Activated CD4-positive, alpha-beta T cell treated with anti-CD3 and anti-CD28 coated beads for 48 hours (primary cell): ENCODE data around the gene CPVL.

Experiments used
- DNase-seq: peaks from one replicate; pipeline ENCODE4 v3.0.0-alpha.2; 2020

The CPVL gene

DNA sequence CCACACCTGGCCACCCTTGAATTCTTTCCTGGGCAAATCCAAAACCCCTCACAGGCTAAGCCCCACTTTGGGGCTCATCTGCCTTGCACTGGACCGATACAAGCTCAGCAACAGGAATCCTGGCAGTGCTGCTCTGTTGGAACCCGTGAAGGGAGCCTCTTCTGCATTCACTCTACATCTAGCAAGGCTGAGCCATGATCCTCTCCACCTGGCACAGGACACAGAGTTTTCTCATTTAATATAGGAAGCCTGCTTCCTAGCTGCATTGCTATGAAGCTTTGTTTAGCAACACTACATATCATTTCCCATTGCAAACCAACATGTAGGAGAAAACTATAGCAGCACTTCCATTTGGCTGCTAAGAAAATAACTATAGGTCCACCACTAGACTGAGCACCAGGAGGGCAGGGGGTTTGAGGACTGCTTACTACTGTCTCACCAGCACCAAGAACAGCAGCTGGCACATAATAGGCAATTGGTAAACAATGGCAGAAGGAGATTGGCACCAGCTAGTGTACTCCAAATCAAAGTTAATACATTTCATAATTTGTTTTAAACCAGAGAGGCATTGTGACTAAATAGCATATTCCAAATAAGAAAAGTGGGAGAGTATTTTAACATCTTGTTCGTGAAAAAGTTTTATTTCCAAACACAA, 56.1 kb downstream of the CPVL start:
- DNase-seq = no peak

DNA sequence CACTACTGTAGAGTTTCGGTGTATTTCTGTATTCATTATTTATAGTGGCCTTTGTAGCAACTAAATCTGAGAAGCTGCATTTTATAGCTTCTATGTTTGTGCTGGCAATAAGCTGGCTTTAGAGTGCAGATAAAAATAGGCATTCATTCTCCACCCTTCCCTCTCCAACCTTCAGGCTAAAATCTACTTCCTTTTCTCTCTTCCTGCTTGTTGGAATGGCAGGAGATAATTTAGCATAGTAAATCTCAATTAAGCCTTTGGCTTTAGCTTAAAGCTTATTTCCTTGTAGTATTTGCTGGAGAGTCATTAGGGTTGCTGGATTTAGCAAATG, 58.5 kb downstream of the CPVL start:
- no peak for DNase-seq

DNA sequence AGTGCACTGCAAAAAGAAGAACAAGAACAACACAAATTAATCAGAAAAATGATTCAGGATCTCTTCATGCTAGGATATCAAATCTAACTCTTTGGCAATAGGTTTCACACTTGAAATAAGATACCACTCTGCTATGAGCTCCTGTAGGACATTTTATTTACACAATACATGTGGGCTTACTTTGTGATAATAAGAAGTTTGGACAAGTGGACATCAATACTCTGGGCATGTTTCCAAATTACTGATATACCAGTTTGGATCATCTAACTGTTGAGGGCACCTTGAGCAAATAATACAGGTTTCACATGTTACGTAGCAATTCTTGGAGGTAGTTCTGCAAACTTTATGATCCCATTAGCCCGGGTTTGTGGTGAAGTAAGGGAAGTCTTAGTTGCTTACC, 59.8 kb downstream of the CPVL start:
- no peak for DNase-seq

DNA sequence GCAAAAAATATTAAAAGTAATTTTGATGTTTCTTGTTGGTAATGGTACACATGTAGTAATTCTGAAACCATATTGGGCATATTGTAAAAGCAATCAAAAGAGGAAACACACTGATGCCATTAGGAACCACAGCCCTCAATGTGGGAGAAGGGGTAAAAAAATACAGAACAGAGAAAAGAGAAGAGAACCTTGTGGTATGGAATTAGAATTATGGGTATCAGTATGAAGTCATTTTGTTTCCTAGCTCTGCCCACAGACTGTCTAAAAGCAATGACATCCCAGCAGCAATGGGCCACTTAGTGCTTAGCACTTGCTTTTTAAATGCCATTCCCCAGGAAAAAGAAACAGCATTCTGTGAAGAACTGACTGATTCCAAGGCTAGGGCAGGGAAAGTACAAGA, 61.5 kb downstream of the CPVL start:
- no peak for DNase-seq

DNA sequence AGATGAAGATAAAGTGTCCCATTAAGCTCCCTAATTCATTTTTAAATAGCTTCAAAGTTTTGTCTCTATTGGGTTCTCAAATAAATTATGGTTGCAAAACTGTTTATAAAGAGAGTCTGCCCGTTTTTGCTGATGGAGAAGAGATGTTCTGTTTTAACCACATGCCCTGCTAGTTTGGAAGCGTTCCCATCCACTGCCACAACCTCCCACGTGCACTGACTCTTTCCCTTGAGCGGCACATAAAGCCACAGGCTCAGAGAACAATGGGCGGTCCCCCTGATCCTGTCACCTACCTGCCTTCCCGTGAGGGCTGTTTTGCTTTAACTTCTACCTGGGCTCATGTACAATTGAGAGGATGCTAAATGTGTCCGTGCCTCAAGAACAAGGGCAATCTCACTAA, 65.5 kb downstream of the CPVL start:
- DNase-seq = no peak

DNA sequence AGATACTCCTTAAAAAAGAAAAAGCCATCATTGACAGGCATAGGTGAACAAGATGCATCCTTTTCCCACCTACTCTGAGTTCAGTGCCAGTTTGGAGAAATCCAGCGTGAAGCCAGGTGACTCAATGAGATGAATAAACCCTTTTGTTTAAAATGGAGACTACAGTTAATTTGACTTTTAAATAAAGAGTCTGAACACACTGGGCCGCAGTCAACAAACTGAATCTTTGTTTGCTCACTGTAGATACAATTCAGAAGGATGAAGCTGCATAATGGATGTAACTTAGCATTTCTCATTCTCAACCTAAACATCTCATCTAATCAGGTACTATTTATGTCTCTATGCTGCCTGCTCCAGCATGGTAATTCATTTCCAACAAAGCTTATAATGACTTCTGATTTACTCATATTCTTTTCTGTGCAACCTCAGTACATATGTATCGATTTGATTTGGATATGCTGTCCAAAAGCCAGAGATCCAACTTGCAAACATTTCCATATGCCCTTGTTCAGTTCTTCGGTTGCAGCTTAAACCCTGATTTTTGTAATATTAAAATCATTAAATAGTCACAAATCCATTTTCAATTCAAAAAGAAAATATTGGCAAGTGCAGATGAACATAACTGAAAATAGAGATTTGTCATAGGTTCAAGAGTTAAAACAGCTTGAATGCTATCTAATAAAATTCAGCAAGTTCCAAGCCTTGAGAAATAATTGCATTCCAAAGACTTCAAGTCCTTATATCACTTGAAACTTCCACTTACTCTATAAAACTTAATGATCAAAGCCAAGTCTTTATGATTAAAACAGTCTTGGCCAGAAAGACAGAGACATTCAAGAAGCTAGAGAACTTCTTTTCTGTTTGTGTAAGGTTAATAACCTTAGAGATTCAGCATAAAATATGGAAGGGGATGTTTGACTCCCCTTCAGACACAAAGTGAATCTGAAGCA, 67.8 kb downstream of the CPVL start:
- no peak for DNase-seq

DNA sequence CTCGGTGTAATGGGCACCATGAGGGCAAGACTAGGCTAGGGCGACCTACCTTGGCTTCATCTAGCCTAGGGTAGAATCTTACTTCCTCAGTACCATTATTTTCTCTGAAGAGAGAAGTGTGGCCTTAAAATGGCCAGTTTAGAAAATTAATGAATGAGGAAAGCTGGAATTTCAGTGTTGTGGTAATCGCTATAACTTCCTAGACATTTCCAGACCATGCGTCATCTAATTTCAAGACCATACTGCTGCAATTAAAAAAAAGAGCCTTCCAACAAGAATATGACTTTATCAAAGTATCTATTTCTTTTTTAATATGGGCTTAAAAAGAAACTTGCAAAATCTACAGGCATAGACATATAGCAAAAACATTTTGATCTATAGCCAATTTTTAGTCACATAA, 68.5 kb downstream of the CPVL start:
- DNase-seq = no peak

DNA sequence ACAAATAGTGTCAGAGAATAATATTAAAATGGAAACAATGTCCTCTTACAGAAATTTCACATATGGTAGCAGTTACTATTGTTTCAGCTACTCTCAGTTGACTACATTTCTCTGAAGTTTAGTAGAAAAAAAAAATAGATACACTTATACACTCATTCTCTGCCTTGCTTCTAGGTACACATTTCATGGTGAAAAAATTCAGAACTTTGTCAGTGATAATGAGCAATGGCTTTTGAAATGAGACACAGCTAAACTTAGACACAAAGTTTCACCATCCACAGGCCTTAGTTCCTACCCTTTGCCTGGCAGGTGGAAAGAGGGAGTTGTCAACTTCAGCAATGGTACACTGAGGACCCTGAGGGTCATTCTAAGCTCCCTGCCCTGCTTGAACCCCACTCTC, 69.2 kb downstream of the CPVL start:
- no peak for DNase-seq

DNA sequence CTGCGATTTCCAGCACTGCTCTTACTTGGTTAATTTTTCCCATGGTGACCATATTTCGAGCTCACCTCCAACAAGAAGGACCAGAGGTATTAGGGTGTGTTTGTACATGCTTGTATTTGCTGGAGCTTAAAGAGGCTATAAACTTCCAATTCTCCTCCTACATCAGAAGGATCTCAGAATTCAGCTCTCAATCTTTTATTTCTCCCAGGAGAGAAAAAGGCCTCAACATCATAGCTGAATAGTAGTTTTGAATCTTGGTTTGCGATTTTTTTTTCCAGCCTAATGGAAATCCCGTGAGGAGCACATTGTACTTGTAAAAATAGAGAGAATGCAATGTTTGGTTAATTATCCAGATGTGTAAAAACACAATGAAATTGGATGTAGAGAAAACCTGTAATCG, 69.7 kb downstream of the CPVL start:
- DNase-seq = no peak

DNA sequence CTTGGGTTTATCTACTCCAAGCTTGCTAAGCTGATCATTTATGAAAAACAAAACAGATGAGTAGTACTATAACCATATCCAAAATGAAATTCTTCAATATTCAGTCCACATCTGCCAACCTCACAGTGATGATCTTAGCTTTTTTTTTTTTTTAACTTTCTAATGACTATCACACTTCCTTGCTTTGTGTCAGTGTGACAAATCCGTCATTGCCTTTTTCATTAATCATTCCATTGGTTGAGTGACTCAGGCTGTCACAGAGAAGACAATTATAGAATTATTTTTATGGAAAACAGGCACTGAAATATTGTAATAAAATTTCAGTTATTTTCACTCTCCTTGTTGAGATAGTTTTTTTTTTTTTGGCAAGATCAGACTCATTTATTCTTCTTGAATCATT, 70.7 kb downstream of the CPVL start:
- no peak for DNase-seq

DNA sequence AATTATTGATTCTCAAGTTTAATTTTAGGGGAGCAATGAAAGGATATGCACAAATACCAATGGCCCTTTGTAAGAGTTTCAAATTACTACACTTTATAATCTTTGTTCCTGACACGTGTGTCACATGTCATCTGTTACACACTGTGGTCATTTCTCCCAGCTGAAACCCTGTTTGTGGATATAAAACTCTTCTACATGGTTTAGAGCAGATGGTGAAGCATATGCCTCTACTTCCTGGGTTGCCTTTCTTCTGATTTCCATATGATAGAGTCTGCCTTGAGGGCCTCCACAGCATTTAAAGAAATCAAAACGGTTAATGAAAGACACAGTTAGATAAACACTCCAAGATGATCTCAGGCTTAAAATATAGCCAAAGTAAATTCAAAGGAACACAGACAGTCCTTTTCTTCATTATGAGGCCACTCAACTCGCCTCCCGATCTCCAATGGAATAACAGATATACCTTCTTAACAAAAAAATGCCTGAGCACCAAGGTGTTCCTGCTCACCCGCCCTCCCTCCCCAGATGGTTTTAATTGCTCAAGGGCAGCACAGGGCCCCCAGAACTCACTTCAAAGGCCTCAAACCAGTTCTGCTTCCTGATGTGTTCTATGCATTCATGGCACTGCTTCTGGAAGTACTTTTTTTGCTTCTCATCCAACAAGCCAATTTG, 75.0 kb downstream of the CPVL start:
- DNase-seq = no peak

DNA sequence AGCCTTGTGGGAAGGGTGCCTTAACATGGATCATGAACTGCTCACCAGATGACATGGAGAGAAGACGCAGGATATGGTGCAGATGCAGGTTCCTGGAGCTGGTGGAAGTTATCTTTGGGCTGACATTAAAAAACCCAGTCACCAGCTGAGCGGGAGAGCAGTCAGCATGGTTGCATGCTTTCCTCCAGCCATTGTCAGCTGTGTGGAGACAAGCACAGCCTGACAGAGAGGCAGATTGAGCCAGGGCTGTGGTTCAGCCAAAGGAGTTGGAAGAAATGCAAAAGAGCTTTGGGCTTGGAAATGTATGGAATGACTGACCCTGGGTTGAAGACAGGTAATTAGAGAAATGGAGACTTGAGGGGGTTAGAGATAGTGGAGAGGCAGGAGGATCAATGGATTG, 79.7 kb downstream of the CPVL start:
- DNase-seq = no peak

DNA sequence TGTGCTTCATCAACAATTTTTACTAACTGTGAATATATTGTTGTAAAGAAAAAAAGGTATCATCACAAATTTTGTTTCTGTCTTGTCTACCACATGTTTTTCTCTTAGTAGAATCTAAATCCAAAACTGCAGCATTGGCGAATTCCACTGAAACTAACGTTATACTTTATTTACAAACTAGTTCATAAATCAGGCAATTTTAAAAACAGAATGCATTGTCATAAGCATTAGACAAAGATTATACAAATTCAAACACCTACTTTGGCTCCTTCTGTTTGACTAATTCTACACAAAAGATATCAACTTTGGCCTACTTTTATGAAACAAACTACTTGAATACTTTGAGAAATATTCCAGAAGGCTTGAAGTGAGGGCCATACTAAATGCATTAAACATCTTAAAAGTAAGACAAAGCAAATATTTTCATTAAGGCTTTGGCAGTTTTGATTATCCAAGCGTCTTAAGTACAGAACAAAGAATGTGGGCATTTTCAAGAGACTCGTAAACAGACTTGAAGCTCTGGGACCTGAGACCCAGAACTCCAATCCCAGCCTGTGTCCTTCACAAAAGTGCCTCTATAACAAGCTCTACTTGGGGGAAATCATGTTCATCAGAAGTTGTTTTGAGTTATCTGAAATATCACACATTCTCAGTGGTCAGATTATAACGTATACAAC, 81.0 kb downstream of the CPVL start:
- no peak for DNase-seq

DNA sequence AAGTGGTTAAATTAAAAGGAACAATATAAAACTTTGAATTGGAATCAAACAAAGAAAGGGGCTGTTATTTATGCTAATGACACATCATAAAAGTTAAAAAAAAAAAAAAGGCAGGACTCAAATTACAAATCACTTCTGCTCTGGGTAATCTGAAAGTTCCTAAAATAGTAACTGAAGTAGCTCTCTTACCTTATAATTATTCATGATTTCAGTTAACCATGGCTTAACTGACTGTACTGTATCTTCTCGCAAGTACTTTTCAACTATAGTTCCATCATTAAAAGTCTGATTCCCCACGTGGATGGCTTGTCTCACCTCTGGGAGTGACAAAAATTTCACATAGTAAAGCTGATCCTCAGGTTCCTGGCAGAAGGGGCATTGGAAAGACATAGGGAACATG, 82.5 kb downstream of the CPVL start:
- no peak for DNase-seq

DNA sequence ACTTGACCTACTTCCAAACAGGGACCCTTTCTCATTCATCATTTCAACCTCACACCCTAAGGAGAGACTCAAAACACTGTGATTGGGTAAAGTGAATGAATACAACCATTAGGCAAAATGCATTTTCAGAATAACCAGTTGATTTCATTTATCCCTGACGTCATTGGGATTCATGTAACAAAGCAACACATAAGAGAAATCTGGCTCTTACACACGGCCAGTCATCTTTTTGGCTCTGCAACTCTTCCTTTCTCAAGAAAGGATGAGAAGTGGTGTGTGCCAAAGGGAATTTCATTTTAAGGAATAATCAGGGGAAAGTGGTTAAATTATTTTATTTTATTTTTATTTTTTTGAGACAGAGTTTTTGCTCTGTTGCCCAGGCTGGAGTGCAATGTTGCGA, 83.1 kb downstream of the CPVL start:
- DNase-seq = no peak

DNA sequence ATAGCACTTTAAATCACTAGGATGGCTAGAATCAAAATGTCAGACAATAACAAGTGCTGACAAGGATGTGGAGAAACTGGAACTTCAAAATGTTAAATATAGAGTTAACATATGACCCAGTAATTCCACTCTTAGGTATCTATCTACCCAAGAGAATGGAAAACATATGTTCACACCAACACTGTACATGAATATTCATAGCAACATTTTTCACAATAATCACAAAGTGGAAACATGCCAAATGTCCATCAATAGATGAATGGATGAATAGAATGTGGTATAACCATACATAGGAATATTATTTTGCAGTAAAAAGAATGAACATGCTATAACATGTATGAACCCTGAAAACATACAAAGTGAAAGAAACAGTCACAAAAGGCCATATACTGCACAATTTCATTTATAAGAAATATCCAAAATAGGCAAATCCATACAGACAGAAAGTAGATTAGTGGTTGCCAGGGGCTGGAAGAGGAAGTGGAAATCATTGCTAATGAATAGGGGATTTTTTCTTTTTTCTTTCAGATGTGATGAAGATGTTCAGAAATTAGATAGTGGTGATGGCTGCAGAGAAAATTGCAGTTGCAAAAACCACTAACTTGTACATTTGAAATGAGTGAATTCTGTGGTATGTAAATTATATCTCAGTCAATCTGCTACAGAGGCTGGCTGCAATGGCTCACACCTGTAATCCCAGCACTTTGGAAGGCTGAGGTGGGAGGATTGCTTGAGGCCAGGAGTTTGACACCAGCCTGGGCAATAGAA, 93.0 kb downstream of the CPVL start:
- no peak for DNase-seq

DNA sequence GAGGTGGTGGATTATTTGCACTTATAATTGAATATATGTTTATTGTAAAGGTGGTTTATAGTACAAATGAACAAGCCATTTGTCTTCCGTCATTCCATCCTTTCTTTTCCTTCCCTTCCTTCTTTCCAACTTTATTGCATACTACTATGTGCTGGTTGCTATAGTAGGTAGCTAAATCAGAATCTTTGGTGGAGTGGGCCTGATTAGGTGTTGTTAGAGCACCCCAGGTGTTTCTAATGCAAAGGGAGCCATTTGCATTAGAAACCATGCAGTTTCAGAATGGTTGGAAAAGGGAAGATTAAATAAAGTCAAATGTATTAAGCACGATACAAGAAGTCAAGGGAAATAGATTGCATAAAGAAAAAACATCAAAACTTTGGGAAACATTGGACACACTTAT, 99.4 kb downstream of the CPVL start:
- no peak for DNase-seq

DNA sequence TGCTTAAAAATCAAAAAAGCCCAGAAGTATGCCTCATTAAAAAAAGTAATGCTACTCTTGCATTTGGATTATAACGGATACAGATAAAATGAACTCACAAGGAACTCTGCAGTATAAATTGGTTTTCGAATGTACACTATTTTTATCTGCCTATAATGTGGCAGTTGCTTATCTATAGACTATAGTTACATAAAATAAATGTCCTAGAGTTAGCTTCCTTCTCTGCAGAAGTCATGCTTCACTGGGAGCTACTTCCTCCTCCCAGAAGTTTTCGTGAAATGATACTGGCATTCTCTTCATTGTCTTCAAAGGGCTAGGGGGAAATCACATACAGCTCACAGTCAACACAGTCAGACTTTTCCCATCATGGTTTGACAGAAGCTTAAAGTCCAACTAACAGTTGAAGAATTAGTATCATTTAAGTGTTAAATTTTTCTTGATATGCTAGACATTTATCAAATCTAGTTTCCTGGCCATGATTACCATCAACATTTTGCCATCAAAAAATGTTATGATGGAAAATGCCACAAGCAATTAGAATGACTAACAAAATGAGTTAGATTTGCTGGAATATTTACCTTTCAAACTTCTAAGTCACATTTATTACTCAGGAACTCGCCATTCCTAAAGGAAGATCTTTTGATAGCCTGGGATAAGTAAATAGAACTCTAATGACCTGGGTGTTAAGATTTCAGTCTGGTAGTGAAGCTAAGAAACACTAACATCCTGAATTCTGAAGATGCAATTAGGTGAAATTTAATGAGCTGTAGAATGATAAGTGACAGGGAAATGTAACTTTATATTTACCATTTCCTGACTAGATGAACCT, 100.9 kb downstream of the CPVL start:
- no peak for DNase-seq

DNA sequence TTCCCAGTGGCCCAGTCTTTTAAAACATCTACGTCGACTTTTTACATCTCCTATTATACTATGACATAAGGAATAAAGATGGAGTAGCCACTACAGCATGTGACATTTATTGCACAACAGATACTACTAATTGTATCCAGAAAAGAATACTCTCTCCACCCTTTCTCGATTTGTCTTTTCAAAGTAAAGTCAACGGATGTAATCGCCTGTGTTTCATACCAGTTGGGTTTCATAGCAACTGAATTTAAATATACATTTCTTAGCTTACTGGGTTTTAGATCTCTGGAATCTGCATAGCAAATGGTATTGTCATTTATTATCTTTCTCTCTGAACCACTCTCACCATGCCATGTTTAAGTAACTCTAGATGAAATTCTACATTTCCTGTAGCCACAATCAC, 101.8 kb downstream of the CPVL start:
- DNase-seq = no peak

DNA sequence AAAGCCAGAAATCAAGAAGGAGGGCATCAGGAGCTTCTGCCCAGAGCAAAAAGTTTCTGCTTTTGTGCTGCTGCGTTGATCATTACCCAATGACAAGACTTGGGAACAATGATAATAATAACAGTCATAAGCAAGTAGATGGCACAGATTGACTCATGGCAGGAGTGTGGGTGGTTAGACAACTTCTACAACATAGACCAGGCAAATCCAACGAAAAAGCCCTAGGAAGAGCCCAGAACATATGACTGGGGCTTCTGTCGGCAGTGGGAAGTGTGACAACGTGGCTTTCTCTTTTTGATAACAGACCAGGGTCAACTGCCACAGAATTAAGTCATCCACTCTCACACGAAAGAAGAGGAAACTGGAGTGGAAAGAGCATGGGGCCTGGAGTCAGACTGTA, 102.8 kb downstream of the CPVL start:
- DNase-seq = no peak

DNA sequence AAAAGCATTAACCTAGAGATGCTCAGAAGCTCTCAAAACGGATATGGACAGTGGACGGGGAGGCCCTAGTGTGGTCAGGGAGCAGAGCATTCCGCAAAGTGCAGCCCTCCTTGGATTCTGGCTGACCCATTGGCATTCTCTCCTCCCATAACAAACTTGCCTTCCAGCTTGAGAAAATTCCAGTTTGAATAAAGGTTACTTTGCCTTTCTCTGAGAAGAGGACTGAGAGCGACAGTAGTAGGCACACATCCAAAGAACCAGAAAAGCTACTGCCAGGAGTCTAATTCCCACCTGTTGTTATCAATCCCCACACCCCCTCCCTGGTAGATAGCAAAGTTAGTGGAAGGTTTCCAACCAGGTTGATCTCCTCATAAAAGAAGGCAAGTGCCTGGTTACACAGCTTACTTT, 103.5 kb downstream of the CPVL start:
- no peak for DNase-seq

DNA sequence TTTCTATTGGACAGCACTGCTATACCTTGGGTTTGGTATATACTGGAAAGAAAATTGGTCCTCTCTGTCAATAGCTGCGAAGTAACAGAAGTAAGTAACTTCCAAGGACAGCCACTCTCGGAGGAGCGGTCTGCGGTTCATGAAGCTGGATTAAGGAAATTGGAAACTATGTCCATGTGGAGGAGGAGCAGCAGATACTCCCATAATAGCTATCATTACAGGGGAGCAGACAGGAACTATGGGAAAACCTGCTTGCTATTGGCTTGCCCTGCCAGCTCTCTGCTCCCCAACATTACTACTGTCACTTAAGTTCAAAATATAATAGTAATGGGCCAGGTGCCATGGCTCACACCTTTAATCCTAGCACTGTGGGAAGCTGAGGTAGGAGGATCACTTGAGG, 104.3 kb downstream of the CPVL start:
- no peak for DNase-seq
